ENCODE measurements around the gene COL24A1. TPM values are rescaled to one million over a fixed set of nuclear protein-coding genes. Genes with fewer than 3 reads are reported as not detected.

Gene COL24A1
- total RNA-seq, 1 donor from 2014 or later = under 0.01 TPM

GRCh38 chr1:85830837-85831236 is 325.7 kb downstream of the COL24A1 start:
- DNase-seq (ENCODE audit: low read depth) = no peak
- no peak overlapping the region for H3K4me3 ChIP-seq (ENCODE audit: low read depth, low read length)
- peaks cover under 1% of the 10 kb centered on the region for H3K27me3 ChIP-seq (ENCODE audit: control insufficient read depth, insufficient read depth, low read length)
- TF ChIP-seq, protein P1, sequence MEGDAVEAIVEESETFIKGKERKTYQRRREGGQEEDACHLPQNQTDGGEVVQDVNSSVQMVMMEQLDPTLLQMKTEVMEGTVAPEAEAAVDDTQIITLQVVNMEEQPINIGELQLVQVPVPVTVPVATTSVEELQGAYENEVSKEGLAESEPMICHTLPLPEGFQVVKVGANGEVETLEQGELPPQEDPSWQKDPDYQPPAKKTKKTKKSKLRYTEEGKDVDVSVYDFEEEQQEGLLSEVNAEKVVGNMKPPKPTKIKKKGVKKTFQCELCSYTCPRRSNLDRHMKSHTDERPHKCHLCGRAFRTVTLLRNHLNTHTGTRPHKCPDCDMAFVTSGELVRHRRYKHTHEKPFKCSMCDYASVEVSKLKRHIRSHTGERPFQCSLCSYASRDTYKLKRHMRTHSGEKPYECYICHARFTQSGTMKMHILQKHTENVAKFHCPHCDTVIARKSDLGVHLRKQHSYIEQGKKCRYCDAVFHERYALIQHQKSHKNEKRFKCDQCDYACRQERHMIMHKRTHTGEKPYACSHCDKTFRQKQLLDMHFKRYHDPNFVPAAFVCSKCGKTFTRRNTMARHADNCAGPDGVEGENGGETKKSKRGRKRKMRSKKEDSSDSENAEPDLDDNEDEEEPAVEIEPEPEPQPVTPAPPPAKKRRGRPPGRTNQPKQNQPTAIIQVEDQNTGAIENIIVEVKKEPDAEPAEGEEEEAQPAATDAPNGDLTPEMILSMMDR (IDR thresholded peaks at IDR 0.05; ENCODE audit: insufficient read depth, low read length, severe bottlenecking) = no peak
- no peak for FAIRE-seq
- H3K36me3 ChIP-seq (ENCODE audit: control insufficient read depth, insufficient read depth, low read length) = no peaks in the 10 kb centered on the region

GRCh38 chr1:85824066-85824840 is 332.3 kb downstream of the COL24A1 start:
- H3K27me3 ChIP-seq (ENCODE audit: control insufficient read depth, insufficient read depth, low read length) = no peaks in the 10 kb centered on the region
- FAIRE-seq = no peak
- no peak overlapping the region for H3K4me3 ChIP-seq (ENCODE audit: low read depth, low read length)
- peak; percentile 76 for DNase-seq (ENCODE audit: low read depth)
- TF ChIP-seq, protein P1 (IDR thresholded peaks at IDR 0.05; ENCODE audit: insufficient read depth, low read length, severe bottlenecking) = peak; percentile 3
- H3K36me3 ChIP-seq (ENCODE audit: control insufficient read depth, insufficient read depth, low read length) = no peaks in the 10 kb centered on the region

DNA sequence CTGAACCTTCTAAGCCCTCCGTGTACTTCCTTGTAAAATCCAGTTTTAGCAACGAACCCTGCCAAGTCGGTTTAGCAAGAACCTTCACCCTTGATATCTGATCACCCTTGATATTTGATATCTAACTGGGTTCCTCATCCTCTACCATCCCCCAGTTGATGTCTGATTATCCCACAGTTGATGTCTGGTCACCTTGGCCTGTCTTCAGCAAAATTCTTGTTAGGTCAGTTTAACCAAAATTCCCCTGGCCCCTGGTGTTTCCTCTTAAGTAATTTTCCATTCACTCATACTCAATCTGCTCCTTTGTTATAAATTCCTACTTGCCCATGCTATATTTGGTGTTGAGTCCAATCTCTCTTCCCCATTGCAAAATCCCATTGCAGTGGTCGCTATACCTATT is 333.9 kb downstream of the COL24A1 start:
- Histone ChIP-seq H3K36me3 (ENCODE audit: control insufficient read depth, insufficient read depth, low read length) (no peaks in the 10 kb centered on the region), H3K4me3 (ENCODE audit: low read depth, low read length) (no peak overlapping the region)
- no peak for FAIRE-seq

DNA sequence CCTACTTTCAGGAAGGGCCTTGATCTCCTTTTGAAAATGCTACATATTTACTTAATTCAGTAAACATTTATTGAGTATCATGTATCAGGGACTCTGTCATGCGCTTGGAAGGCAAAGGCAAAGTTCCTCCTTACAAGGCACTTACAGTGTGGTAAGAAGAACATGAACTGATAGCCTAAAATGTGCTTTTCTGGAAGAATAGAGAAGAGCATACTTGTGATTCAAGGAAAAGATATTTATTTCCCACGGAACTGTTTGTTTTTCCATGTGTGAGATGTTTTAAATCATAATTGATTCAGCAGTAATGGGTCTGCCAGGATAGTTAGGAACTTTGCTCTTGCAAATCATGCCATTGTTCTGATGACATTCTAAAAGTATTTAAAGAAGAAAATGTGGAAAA is 338.2 kb downstream of the COL24A1 start:
- FAIRE-seq = no peak
- Histone ChIP-seq H3K36me3 (ENCODE audit: control insufficient read depth, insufficient read depth, low read length) (no peaks in the 10 kb centered on the region), H3K4me3 (ENCODE audit: low read depth, low read length) (no peak overlapping the region), H3K27me3 (ENCODE audit: control insufficient read depth, insufficient read depth, low read length) (no peaks in the 10 kb centered on the region)
- DNase-seq (ENCODE audit: low read depth) = peak; percentile 19
- TF ChIP-seq, protein P1 (IDR thresholded peaks at IDR 0.05; ENCODE audit: insufficient read depth, low read length, severe bottlenecking) = no peak

More for the DNA sequence above, 333.9 kb downstream of the COL24A1 start:
- DNase-seq (ENCODE audit: low read depth) = peak; percentile 28
- TF ChIP-seq, protein P1 (IDR thresholded peaks at IDR 0.05; ENCODE audit: insufficient read depth, low read length, severe bottlenecking) = no peak
- no peaks in the 10 kb centered on the region for H3K27me3 ChIP-seq (ENCODE audit: control insufficient read depth, insufficient read depth, low read length)

GRCh38 chr1:85816606-85817005 is 340.0 kb downstream of the COL24A1 start:
- no peak for DNase-seq (ENCODE audit: low read depth)
- no peak for FAIRE-seq
- TF ChIP-seq, protein P1 (IDR thresholded peaks at IDR 0.05; ENCODE audit: insufficient read depth, low read length, severe bottlenecking) = no peak

More at GRCh38 chr1:85816606-85817005, 340.0 kb downstream of the COL24A1 start:
- no peak overlapping the region for H3K4me3 ChIP-seq (ENCODE audit: low read depth, low read length)
- H3K27me3 ChIP-seq (ENCODE audit: control insufficient read depth, insufficient read depth, low read length) = no peaks in the 10 kb centered on the region
- no peaks in the 10 kb centered on the region for H3K36me3 ChIP-seq (ENCODE audit: control insufficient read depth, insufficient read depth, low read length)

Data from bronchial epithelial cell (primary cell).